GM12878 (cell line): ENCODE data around the gene KCNJ10. TPM values are rescaled to one million over a fixed set of nuclear protein-coding genes. Genes with fewer than 3 reads are reported as not detected.

Experiments used
- ATAC-seq: fragments of 200-7000 bp; cut with Tn5 transposase; 3 replicates; pipeline ENCODE4 v1.9.1; 2020; ENCODE audit warnings: mild to moderate bottlenecking, moderate library complexity
- BruUV-seq: library from RNA; stranded (reverse); fragments of 400-500 nt; replicated peaks from 2 replicates; lab custom pipeline; 2021; lab: Mats Ljungman, UMichigan
- CTCF ChIA-PET: fragments of 300-600 bp; sonication (Branson Sonifier 250); formaldehyde crosslinking; extraction: SDS; loops from one replicate; lab custom pipeline; 2021; ENCODE audit warnings: inconsistent platforms; lab: Yijun Ruan, JAX
- POLR2A ChIA-PET: fragments of 350-600 bp; formaldehyde crosslinking; extraction: SDS; loops from one replicate; lab custom pipeline; 2021; ENCODE audit warnings: inconsistent platforms; lab: Charles Lee
- RAD21 ChIA-PET: fragments of 300-600 bp; sonication (Branson Sonifier 250); formaldehyde crosslinking; loops from one replicate; lab custom pipeline; 2023; ENCODE audit warnings: antibody characterized with exemption; ENCODE audit not compliant: unreplicated experiment; lab: Charles Lee
- SMC1A ChIA-PET: fragments of 300-600 bp; sonication (Branson Sonifier 250); formaldehyde crosslinking; loops from one replicate; lab custom pipeline; 2023; ENCODE audit not compliant: unreplicated experiment, uncharacterized antibody; lab: Charles Lee
- DNase-seq: peaks from one replicate; pipeline ENCODE4 v3.0.0-alpha.2; 2011; ENCODE audit warnings: low read depth, low spot score
- FAIRE-seq: peaks from 3 replicates; lab custom pipeline; 2011; peaks lifted over from hg19 to GRCh38; lab: Jason Lieb, UNC
- H2AFZ ChIP-seq: 2 replicates; pipeline ENCODE4 v1.6.0; 2011; ENCODE audit warnings: low read depth, low read length, control low read depth; ENCODE audit not compliant: control insufficient read depth
- H3K27ac ChIP-seq: 2 replicates; pipeline ENCODE4 v1.5.1; 2011; ENCODE audit warnings: control low read depth; ENCODE audit not compliant: control insufficient read depth, insufficient read depth
- H3K27me3 ChIP-seq, 2 experiments: replicated peaks in 1 of 2; 2 replicates each; pipeline versions ENCODE4 v1.6.0 to v1.6.1; 2011; ENCODE audit warnings: low read length in 1 of 2; ENCODE audit not compliant: control insufficient read depth in 2 of 2, insufficient read depth in 2 of 2
- H3K36me3 ChIP-seq, 2 experiments: 2 replicates each; pipeline ENCODE4 v1.5.1; 2011; ENCODE audit warnings: low read length in 1 of 2; ENCODE audit not compliant: control insufficient read depth in 2 of 2, insufficient read depth in 2 of 2
- H3K4me1 ChIP-seq: 2 replicates; pipeline ENCODE4 v1.6.1; 2011; ENCODE audit warnings: mild to moderate bottlenecking, low read length, moderate library complexity, mixed read lengths; ENCODE audit not compliant: control insufficient read depth, insufficient read depth
- H3K4me2 ChIP-seq: 2 replicates; pipeline ENCODE4 v1.6.0; 2011; ENCODE audit warnings: control low read depth; ENCODE audit not compliant: control insufficient read depth, insufficient read depth
- H3K4me3 ChIP-seq: fragments of 200-600 bp; sonication (generic); 2 replicates; pipeline ENCODE4 v1.5.1; 2016
- H3K79me2 ChIP-seq: 2 replicates; pipeline ENCODE4 v1.6.0; 2011; ENCODE audit warnings: low read length; ENCODE audit not compliant: control insufficient read depth, insufficient read depth
- H3K9ac ChIP-seq: 2 replicates; pipeline ENCODE4 v1.8.0; 2011; ENCODE audit warnings: low read length, control low read depth, mixed read lengths; ENCODE audit not compliant: control insufficient read depth, insufficient read depth
- H3K9me3 ChIP-seq: replicated peaks from 3 replicates; pipeline ENCODE4 v1.5.1; 2011; ENCODE audit warnings: mild to moderate bottlenecking, low read length; ENCODE audit not compliant: control insufficient read depth, insufficient read depth
- H4K20me1 ChIP-seq: 2 replicates; pipeline ENCODE4 v1.6.0; 2011; ENCODE audit not compliant: control insufficient read depth, insufficient read depth
- BCL3 ChIP-seq: IDR thresholded peaks from 2 replicates; pipeline ENCODE4 v1.6.1; 2011; ENCODE audit warnings: borderline replicate concordance, low read depth, mild to moderate bottlenecking, moderate library complexity, low read length; ENCODE audit not compliant: insufficient read depth, poor library complexity, severe bottlenecking
- BRCA1 ChIP-seq: IDR thresholded peaks from 2 replicates; pipeline ENCODE4 v1.6.1; 2011; ENCODE audit warnings: low read depth, low read length, improper control_type of control experiment
- CBX3 ChIP-seq: fragments of 200-600 bp; sonication (generic); IDR thresholded peaks from 2 replicates; pipeline ENCODE4 v1.6.1; 2016; ENCODE audit warnings: low read depth, borderline replicate concordance
- CBX5 ChIP-seq: sonication (generic); IDR thresholded peaks from 2 replicates; pipeline ENCODE4 v1.6.1; 2016; ENCODE audit warnings: low read depth, moderate library complexity, mild to moderate bottlenecking, inconsistent platforms
- EED ChIP-seq: sonication (generic); IDR thresholded peaks from 2 replicates; pipeline ENCODE4 v1.6.1; 2016; ENCODE audit warnings: antibody characterized with exemption, low read depth
- ELK1 ChIP-seq: IDR thresholded peaks from 2 replicates; pipeline ENCODE4 v1.6.1; 2012; ENCODE audit warnings: low read depth, low read length, improper control_type of control experiment
- GATAD2B ChIP-seq: fragments of 450-650 bp; conservative IDR thresholded peaks from 2 replicates; pipeline ENCODE4 v1.6.1; 2017; ENCODE audit warnings: low read depth, mild to moderate bottlenecking, moderate library complexity
- HCFC1 ChIP-seq: fragments of 150-350 bp; IDR thresholded peaks from 2 replicates; pipeline ENCODE4 v1.6.1; 2014; ENCODE audit warnings: low read length
- MEF2A ChIP-seq: IDR thresholded peaks from 2 replicates; pipeline ENCODE4 v1.6.1; 2011; ENCODE audit warnings: low read depth, mild to moderate bottlenecking, low read length, moderate library complexity; ENCODE audit not compliant: insufficient read depth
- NR2C1 ChIP-seq: fragments of 450-650 bp; IDR thresholded peaks from 2 replicates; pipeline ENCODE4 v1.6.1; 2017; ENCODE audit warnings: antibody characterized with exemption, mild to moderate bottlenecking, moderate library complexity
- RB1 ChIP-seq: fragments of 450-650 bp; formaldehyde crosslinking; IDR thresholded peaks from 2 replicates; pipeline ENCODE4 v1.6.1; 2017; ENCODE audit warnings: mild to moderate bottlenecking, borderline replicate concordance
- RCOR1 ChIP-seq: conservative IDR thresholded peaks from 2 replicates; pipeline ENCODE4 v1.6.1; 2012; ENCODE audit warnings: low read depth, low read length, improper control_type of control experiment
- TAF1 ChIP-seq: IDR thresholded peaks from 2 replicates; pipeline ENCODE4 v1.6.1; 2011; ENCODE audit warnings: mild to moderate bottlenecking, low read depth, low read length, borderline replicate concordance
- TBL1XR1 ChIP-seq: IDR thresholded peaks from 2 replicates; pipeline ENCODE4 v1.6.1; 2012; ENCODE audit warnings: low read depth, low read length, improper control_type of control experiment
- WGBS: methylation state at CpG from one replicate; pipeline ENCODE4 v1.1.6; 2016; ENCODE audit warnings: low lambda C conversion rate; ENCODE audit not compliant: insufficient replicate concordance, insufficient coverage; ENCODE audit errors: missing lambda C conversion rate; 5-methylcytosine and 5-hydroxymethylcytosine counted together
- in situ Hi-C: fragments of 300-500 bp; cut with MboI; formaldehyde crosslinking; loops from 9 replicates; pipeline ENCODE4 v1.14.3; 2018; ENCODE audit warnings: mixed read lengths
- intact Hi-C: fragments of 100-400 bp; cut with micrococcal nuclease; formaldehyde crosslinking; loops from one replicate; pipeline ENCODE4 v1.14.2; 2022; ENCODE audit not compliant: unreplicated experiment
- polyA plus RNA-seq, 11 experiments: library from polyadenylated mRNA; depleted of rRNA in 4 of 11; unstranded in 6 of 11; stranded (reverse) in 5 of 11; fragments of >200 nt; fragmentation: Nextera tagmentation in 4 of 11; fragmentation: Illumina TruSeq in 1 of 11; extraction: Ambion mirVana in 4 of 11; extraction: Trizol in 1 of 11; gene quantifications; 1 replicate in 1 of 11; 2 replicates in 10 of 11; pipeline versions ENCODE4 v1.2.1 to v1.2.3, GENCODE V29; 2011 to 2016; ENCODE audit warnings: inconsistent platforms in 2 of 11, missing spikeins in 2 of 11, low read depth in 1 of 11
- total RNA-seq, 4 experiments: library from RNA; depleted of rRNA in 3 of 4; stranded (reverse); fragments of >200 nt in 3 of 4; fragmentation: Illumina TruSeq in 1 of 4; extraction: Trizol in 1 of 4; gene quantifications; 2 replicates each; pipeline versions ENCODE4 v1.2.1 to v1.2.3, GENCODE V29; 2013 to 2021

Gene KCNJ10
- total and polyA plus RNA-seq, 10 of the 15 experiments (the other 5 are each of a cell fraction or from before 2014, with no cell fraction given), result 0.01 to 0.29 (median 0.09) TPM; not detected in 2

DNA sequence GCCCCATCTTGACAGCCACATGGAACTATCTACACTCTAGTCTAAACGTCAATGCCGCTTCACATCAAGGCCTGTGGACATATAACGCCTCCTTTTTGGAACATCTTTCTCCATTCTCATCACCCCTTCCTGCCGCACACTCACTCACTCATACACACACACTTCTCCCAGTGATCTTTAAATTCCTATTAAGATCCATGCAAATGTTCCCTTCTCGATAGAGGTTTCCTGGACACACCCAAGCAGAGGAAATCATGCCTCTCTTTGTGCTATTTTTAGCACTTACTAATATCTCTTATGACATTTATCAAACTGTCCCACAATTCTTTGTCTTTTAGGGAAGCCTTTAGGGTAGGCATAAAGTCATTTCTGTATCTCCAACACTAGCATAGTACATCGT lies 87.7 kb downstream of the KCNJ10 start:
- Histone ChIP-seq H3K4me3 (no peak overlapping the region), H3K27ac (no peak overlapping the region), H3K27me3 (peaks cover 0 to 2% of the 10 kb centered on the region in 2 experiments; a peak in 1 of 4 replicates), H3K9ac (no peak overlapping the region), H3K4me2 (no peak overlapping the region), H4K20me1 (no peaks in the 10 kb centered on the region), H2AFZ (no peak overlapping the region), H3K79me2 (no peaks in the 10 kb centered on the region), H3K9me3 (no peaks in the 10 kb centered on the region), H3K36me3 (no peaks in the 10 kb centered on the region), H3K4me1 (no peaks in the 10 kb centered on the region)
- ChIA-PET POLR2A (no interaction called here), CTCF (interaction anchor here (0.9 to 1.1 kb wide), 2 partner anchors 9 to 25 kb away, joined by 3 to 6 read pairs; no protein-coding TSS in a partner anchor), RAD21 (no interaction called here), SMC1A (interaction anchor here (1.5 to 1.7 kb wide), 2 partner anchors 28 to 183 kb away, joined by 3 to 5 read pairs; partner anchors contain the start of gene SLAMF9)
- no peak for DNase-seq
- in situ Hi-C loops, result no loop called here
- no peak for TF ChIP-seq GATAD2B
- TF ChIP-seq HCFC1, result no peak
- TF ChIP-seq RCOR1, result no peak
- no peak for TF ChIP-seq CBX3
- TF ChIP-seq TBL1XR1, result no peak
- no peak for TF ChIP-seq RB1
- TF ChIP-seq EED, result no peak
- BruUV-seq, result no TSS peak
- FAIRE-seq, result no peak
- intact Hi-C loops, result no loop called here
- WGBS, result 37% methylated on average over 5 of the region's 6 CpGs
- no peak for ATAC-seq

- Histone ChIP-seq H3K4me1 (no peaks in the 10 kb centered on the region), H3K27me3 (peaks cover 0 to 2% of the 10 kb centered on the region in 2 experiments; a peak in 1 of 4 replicates), H3K4me2 (no peak overlapping the region), H3K9ac (no peak overlapping the region), H3K79me2 (no peaks in the 10 kb centered on the region), H3K27ac (no peak overlapping the region), H4K20me1 (no peaks in the 10 kb centered on the region), H3K36me3 (no peaks in the 10 kb centered on the region), H3K4me3 (no peak overlapping the region), H3K9me3 (no peaks in the 10 kb centered on the region), H2AFZ (no peak overlapping the region)
- CTCF ChIA-PET, result no interaction called here
- WGBS, result 75% methylated on average over 6 of the region's 6 CpGs
- no peak for ATAC-seq
- POLR2A ChIA-PET, result no interaction called here
- intact Hi-C loops, result no loop called here
- in situ Hi-C loops, result no loop called here
- no peak for DNase-seq
- SMC1A ChIA-PET, result no interaction called here
- BruUV-seq, result no TSS peak
- FAIRE-seq, result no peak
- RAD21 ChIA-PET, result no interaction called here
- no peak for TF ChIP-seq CBX5
- no peak for TF ChIP-seq MEF2A
- no peak for TF ChIP-seq TBL1XR1
- no peak for TF ChIP-seq BRCA1
- TF ChIP-seq NR2C1, result no peak
- TF ChIP-seq BCL3, result no peak
- TF ChIP-seq TAF1, result no peak
- TF ChIP-seq CBX3, result no peak
- TF ChIP-seq ELK1, result no peak
These were observed 88.5 kb downstream of the KCNJ10 start for GRCh38 chr1:159981351-159982055.
